Measurements from ENCODE around the gene RGL2.

DNA sequence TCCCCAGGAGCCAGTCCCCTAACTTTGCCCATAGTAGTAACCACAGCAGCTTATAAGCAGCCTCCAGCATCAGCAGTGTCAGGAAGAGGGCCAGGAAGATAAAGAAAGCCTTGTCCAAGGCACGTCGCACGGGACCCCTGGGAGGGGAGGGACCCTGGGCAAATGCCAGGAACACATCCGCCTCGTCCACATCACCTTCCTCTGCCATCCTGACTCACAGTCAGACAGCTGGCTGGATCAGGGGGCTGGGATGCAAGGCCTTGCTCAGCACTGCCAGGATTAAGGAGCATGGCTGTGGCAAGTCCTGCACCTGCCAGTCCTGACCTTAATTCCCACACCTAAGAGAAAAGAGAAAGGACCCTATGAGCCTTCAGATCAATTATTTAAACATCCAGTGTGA lies 30.3 kb upstream of the RGL2 start:
- TF ChIP-seq, protein P1, sequence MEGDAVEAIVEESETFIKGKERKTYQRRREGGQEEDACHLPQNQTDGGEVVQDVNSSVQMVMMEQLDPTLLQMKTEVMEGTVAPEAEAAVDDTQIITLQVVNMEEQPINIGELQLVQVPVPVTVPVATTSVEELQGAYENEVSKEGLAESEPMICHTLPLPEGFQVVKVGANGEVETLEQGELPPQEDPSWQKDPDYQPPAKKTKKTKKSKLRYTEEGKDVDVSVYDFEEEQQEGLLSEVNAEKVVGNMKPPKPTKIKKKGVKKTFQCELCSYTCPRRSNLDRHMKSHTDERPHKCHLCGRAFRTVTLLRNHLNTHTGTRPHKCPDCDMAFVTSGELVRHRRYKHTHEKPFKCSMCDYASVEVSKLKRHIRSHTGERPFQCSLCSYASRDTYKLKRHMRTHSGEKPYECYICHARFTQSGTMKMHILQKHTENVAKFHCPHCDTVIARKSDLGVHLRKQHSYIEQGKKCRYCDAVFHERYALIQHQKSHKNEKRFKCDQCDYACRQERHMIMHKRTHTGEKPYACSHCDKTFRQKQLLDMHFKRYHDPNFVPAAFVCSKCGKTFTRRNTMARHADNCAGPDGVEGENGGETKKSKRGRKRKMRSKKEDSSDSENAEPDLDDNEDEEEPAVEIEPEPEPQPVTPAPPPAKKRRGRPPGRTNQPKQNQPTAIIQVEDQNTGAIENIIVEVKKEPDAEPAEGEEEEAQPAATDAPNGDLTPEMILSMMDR (IDR thresholded peaks at IDR 0.05): no peak
- no peak for TF ChIP-seq POLR2A (IDR thresholded peaks at IDR 0.05)

All from uterus (tissue), 2 donors.